ENCODE data around the gene FYB1. TPM values are rescaled to one million over a fixed set of nuclear protein-coding genes. Genes with fewer than 3 reads are reported as not detected.
"Not testable (repeated sequence)": the region's sequence is repeated elsewhere in the genome, so short reads cannot be mapped to it uniquely, and the experiment has no call there.

Gene FYB1
- polyA plus RNA-seq, 4 donors, result 3.7 to 4.8 (median 4.4) TPM

DNA sequence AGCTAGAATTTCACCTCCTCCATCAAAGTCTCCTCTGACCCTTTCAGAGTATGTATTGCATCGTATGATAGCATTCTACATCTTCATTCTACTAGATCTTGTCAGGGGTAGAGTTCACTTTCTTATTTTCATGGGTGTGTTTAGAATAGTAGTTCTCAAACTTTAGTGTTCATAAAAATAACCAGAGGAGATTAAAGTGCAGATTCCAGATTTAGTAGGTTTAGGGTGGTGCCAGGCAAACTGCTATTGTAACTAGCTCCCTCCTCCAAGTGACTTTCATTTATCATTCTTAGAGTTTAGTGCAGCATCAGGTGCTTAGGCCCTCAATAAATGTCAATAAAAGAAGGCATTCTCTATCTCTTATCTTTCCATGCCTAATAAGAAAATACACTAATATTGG lies 7.2 kb upstream of the FYB1 start:
- no peak for DNase-seq (ENCODE audit: low read depth in 4 of 4, low spot score in 3 of 4)

DNA sequence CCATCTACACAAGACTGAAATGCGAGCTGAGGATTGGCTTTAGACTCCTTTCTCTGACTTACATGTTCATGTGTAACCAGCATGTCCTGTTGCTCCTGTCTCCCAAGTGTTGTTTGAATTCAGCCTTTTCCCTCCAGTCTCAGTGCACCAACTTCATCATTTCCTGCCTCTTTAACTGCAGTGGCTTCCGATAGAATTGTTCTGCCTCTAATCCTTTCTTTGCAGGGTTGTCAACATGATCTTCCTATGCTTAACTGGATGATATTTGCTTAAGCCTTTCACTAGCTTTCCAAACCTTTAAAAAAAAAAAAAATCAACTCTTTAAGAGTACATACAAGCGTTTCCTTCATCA lies 6.7 kb upstream of the FYB1 start:
- no peak for DNase-seq (ENCODE audit: low read depth in 4 of 4, low spot score in 3 of 4)

DNA sequence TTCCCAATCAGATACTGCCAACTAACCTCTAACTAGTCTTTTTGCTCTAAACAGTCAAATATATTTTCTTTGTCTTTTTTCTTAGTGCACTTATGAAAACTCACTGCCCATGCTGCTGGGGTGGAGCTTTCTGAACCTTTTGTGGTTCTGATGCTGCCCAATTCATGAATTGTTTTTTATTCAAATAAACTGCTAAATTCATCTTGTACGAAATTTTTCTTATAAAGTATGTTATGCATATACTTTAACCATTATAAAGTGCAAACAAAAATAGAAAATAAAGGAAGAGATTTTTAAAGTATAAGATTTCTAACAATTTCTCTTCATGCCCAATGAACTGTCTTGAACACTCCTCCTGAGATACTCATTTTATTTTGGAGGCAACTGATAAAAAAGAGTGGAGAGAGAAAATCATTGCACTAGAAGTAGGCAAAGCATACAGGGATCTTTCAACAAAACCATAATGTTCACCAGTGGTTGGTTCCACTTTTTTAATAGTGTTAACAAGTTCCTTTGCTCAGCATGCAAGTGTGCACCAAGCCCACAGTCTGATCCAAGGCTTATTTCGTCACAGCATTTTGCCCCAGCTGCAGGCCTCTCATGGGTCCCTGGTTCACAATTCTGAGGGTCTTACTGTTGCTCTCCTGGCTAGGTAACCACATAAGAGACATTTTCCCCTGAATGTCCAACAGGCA lies 6.2 kb upstream of the FYB1 start:
- DNase-seq (ENCODE audit: low read depth in 4 of 4, low spot score in 3 of 4), result no peak

DNA sequence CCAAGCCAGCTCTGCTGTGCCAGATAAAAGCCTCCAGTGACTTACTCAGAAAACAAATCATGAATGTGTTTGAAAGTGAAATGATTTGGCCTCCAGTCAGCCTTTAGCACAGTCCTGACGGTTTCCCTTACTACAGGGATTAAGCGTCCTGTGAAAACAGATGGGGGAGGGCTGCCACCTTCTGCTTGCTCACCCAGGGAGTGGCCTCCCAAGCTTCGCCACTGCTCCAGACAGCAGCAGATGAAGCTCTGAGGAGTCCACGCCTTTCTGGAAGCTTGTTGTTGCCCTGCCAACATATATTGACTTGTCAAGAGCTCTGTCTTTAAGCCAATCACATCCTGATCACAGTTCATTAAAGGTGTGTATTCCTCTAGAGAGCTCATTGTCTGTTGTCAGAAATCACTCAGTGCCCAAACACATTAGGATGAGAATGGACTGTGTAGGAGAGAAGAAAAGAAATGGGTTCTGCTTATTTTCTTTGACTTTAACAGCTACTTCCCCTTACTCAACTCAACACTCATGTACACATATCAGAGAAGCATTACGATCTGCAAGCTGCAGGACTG lies 4.9 kb upstream of the FYB1 start:
- DNase-seq (ENCODE audit: low read depth in 4 of 4, low spot score in 3 of 4), result no peak

DNA sequence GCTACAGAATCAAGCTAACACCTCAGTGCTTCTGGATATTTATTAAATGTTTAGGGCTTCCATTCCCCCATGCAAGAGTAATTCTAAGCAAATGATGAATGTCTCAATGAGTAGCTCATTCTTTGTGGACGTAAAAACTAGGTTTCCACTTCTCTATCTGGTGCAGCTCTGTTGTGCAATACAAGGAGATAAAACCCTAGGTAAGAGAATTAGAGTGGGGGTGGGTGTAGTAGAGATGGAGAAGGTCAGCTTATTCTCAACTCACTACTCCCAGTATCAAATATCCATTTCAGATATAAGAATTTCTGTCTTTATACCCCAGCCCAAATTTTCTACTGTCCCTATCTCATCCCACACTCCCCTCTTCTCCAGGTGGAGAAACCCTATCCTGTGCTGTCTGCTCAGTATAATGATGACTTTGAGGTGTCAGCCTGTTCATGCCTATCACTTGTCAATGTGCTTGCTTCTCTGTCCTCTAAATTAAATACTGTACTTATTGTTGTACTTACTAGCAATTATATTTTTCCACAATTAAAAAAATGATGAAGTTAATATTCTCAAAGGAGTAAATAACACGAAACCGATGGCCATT lies 4.3 kb upstream of the FYB1 start:
- DNase-seq (ENCODE audit: low read depth in 4 of 4, low spot score in 3 of 4), result no peak

DNA sequence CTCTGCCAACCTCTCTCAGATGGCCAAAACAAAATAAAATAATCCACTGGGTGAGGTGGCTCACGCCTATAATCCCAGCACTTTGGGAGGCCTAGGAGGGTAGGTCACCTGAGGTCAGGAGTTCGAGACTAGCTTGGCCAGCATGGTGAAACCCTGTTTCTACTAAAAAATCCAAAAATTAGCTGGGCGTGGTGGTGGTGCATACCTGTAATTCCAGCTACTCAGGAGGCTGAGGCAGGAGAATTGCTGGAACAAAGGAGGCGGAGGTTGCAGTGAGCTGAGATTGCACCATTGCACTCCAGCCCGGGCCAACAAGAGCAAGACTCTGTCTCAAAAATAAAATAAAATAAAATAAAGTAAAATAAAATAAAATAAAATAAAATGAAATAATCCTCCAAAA lies 2.3 kb upstream of the FYB1 start:
- DNase-seq (ENCODE audit: low read depth in 4 of 4, low spot score in 3 of 4), result not testable (repeated sequence)

DNA sequence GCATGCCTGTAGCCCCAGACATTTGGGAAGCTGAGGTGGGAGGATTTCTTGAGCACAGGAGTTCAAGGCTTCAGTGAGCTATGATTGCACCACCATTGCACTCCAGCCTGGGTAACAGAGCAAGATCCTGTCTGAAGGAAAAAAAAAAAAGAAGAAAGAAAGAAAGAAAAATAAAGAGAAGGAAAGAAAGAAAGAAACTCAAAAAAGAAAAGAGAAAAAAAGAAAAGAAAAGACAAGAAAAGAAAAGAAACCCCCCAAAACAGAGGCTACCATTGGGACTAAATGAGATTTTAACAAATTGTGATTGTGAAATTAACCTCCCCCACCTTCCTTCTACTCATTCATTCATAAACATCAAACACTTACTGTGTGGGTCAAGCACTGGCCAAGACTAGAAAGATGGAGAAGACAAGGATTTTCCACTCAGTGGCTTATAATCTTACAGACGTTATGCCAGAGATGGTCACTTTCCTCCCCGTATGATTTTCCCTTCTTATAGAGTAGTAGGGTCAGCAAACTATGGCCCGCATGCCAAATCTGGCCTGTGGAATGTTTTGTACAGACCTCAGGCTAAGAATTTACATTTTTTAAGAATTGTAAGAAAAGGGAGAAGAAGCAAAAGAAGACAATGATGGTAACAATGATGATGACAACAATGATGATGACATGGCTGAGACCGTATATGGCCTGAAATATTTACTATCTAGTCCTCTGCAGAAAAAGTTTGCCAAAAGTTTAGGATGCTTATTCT lies 1.1 kb upstream of the FYB1 start:
- DNase-seq (ENCODE audit: low read depth in 4 of 4, low spot score in 3 of 4), result no peak

DNA sequence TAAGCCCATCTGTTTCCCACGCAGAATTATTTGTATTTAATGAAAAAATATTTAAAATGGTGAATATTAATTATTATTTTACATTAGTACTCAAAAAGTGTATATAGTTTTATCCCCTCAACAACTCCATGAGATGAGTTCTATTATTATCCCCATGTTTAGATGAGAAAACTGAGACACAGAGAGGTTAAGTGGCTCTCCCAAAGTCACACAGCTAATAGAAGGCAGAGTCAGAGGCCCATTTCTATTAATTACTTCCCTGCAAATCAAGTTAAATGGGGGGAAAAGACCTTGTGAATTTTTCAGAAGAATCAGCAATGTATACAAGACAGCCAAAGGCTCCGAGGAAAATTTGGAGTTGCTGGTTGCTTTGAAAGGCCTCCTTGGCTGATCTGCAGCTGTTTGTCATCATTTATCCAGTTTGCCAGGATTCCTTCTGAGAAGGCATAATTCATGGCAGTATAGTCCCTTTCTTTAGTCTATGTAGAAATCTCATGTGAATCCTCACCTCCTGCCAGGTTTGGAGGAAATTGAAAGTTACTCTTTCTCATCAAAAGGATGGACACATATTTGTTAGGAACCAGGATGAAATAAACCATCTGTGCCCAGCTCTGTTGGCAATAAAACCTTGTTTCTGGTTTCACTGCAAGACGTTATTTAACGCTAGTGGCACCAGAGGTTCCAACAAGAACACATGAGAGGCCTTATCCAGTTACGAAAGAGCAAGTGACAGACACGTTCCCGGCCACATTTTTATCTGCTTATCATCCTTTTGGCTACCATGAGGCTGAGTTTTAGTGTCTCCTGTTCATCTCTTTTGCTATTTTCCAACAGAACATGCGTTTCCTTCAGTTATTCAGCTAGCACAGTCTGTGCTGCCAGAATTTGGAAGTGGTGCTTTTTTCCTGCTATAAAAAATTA lies 621 bp downstream of the FYB1 start:
- no peak for DNase-seq (ENCODE audit: low read depth in 4 of 4, low spot score in 3 of 4)

DNA sequence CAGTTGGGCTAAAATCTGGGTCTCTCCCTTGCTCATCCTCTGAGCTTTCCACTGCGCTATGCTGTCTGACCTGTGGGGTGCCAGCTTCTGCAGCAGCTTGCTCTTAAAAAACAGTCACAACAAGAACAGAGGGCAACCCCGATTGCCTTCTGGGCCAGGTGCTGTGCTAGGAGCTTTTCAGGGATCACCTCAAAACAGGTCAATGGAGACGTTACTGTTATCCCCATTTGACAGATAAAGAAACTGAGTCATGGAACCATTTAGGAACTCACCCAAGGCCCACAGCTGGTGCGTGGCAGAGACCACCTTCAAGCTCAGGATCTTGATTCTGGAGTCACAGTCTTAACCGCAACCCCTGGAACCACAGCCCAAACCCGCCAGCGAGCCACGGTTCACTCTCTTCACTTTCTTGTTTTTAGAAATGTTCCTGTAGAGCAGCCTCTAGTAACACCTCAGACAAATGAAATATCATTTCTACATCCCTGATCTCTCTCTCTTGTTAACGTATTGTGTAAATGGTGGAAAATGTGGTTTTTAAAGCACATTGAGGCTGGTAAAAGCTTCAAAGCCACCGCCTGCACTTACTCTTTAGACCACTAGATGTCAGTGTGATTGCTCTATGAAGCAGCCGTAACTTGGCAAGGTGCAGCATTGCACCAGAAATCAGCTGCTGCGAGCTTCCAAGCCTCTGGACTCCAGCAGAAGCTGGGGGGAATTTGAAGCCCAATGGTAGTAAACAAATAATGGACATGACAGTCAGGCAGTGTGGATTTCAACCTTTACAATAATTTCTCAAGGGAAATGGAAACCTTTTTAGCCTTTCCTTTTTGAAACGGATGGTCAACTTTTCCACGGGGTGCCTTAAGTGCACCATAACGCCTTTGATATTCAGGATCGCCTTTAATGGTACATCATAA lies 1.7 kb downstream of the FYB1 start:
- peak in 3 of 4 donors; percentile 48 to 71 (median 66) for DNase-seq (ENCODE audit: low read depth in 4 of 4, low spot score in 3 of 4)

DNA sequence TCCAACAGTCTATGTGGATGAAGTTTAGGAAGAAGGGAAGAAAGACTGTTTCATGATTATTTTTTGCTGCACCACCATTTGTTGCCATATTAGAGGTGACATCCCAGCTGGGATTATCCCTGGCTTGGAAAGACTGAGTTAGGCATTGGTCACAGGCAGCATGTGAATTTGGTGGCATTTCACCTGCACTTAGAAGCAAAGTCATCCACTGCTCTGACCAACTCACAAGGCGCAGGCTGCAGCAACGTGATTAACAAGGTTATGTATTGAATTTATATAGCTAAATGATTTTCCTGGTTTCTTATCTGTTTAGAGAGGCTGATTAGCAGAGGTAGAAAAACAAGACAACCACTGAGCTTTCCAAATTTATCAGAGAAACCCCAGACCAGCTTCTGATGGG lies 2.7 kb downstream of the FYB1 start:
- DNase-seq (ENCODE audit: low read depth in 4 of 4, low spot score in 3 of 4), result no peak

DNA sequence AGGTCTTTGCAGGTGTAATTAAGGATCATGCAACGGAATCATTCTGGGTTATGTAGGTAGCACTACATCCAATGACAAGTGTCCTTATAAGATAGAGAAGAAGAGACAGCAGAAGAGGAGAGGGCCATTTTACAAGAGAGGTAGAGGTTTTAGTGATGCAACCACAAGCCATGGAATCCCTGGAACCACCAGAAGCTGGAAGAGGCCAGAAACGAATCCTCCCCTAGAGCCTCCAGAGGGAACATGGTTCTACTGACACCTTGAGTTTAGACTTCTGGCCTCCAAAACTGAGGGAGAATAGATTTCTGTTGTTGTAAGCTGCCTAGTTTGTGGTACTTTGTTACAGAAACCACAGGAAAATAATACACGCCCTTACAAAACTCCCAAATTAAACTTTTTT lies 3.5 kb downstream of the FYB1 start:
- DNase-seq (ENCODE audit: low read depth in 4 of 4, low spot score in 3 of 4), result no peak

DNA sequence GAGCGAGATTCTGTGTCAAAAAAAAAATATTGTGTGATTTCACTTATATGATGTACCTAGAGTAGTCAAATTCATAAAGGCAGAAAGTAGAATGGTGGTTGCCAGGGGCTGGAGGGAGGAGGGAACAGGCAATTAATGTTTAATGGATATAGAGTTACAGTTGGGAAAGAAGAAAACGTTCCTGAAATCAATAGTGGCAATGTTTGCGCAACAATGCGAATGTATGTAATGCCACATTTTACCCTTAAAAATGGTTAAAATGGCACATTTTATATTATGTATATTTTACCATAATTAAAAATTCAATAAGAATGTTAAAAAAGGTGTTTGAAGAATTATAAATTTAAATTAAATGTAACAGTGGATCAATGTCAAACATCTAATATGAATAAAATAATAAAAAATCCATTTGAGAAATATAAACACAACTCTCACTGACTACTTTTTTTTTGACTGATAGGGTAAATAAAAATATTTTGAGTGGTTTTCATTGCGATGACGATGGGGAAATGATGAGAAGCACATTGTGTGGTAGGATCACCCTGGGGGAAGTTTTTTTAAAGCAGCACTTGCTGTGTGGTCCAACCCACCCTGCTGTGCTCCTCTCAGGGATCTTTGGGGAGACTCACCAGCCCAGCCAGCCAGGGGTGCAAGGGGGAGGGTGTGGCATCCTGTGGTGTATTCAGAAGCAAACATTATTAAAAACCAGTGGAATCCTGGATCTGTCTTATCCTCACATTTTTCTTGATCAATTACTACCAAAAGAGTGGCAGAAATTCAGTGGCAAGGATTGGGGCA lies 4.3 kb downstream of the FYB1 start:
- no peak for DNase-seq (ENCODE audit: low read depth in 4 of 4, low spot score in 3 of 4)

DNA sequence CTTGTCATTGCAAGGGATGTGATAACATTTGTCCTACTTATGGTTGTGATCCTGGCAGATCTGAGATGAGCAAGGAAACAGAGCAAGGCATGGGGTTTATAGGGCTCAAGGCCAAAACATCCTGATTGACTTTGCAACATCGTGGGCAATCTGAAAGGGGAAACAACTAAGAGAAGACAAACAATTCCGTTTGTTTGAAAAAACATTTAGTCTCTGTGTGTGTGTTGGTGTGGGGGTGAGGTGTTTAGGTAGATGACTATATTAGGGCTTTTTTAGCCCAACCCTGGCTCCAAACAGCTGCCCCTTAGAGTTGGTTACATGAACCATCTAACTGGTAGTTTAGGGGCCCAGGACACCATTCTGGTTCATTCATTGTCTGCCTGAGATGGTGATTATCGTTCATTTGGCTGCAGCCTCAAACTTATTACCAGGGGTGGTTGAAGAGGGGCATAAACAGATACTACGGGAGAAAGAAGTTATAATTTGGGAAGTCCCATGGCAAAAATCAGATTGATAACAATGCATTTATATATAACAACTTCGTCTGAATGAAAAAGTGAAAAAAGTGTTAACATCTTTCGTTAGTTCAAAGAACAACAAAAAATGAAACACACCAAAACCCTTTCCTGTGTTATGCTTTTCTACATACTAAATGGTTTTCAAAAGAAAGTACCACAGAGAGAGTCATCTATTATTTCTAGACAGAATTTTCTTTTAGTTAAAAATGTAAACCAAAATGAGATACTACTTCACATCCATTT lies 5.7 kb downstream of the FYB1 start:
- DNase-seq (ENCODE audit: low read depth in 4 of 4, low spot score in 3 of 4), result no peak

DNA sequence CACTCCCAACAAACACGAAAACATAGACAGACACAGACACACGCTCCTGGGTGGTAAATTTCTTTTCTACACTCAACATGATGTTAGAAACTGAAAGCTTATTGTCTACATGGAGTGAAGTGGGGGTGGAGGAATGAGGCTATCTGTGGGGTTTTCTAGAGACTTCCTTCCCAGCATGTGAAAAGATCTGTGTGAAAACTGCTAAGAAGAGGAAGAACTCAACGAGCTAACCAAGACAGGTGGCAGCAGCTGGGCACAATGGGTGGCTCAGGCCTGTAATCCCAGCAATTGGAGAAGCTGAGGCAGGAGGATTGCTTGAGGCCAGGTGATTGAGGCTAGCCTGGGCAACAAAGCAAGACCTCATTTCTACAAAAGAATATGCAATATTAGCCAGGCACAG lies 7.6 kb downstream of the FYB1 start:
- DNase-seq (ENCODE audit: low read depth in 4 of 4, low spot score in 3 of 4), result no peak

DNA sequence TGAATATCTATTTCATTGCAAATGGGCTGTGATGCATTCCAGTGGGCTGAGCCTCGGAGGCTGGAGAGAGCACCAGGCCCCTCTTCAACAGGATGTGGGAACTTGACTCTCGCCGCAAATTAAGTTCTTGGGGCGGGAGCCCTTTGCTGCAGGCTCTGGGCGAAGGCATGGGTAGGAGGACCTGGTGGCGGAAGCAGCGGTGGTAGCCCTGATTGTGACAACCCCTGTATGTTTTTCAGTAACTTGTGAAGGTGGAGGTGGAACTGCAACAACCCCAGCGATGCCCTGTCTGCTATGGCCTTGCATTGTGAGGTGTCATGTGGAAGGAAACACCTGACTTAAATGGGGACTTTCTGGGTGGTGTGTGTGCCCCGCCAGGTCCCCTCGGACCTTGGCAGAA lies 9.4 kb downstream of the FYB1 start:
- no peak for DNase-seq (ENCODE audit: low read depth in 4 of 4, low spot score in 3 of 4)

DNA sequence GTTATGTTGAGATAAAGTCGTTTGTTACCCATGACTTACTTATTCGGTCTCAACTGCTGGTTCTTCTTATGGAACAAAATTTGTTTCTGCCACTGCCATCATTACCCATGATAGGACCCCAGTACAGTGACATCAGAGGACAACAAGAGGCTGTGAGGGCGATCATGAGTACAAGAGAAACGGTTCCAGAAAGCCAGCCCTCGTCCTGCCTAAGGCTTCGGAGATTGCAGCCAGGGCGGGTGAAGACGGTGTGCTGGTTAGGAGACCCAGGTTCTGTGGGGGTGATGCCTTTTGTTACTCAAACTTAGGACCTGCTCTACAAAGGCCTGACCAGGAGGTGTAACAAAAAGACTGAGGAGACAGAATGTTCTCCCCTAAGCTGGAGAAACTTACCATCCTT lies 10.9 kb downstream of the FYB1 start:
- no peak for DNase-seq (ENCODE audit: low read depth in 4 of 4, low spot score in 3 of 4)

DNA sequence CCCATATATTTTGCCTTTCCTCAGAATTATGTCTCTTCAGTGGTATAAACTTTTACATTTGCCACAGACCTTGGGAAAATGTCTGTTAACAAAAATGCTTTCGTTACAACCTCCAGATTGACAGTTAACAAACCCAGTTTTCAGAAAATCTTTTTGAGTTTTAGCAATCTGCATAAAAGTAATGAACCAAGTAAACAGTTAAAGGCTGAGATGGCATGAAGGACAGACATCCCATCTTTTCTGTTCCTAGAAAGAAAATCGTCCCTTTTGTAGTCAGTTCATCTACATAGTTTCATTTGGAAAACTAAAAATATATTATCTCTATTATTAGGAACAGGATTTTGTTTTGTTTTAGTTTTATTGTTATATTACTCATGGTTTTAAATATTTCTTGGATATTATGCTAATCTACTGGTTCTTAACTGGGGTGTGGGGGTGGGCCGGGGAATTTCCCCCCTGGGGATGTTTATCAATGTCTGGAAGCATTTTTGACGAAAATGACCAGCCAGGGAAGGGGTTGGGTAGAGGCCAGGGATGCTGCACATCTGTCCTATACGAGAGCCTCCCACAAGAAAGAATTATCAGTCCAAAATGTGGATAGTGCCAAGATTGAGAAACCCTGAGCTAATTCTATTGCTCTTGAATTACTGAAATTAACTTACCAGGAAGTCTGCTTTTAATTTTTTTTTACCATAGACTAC lies 11.9 kb downstream of the FYB1 start:
- DNase-seq (ENCODE audit: low read depth in 4 of 4, low spot score in 3 of 4), result no peak

All from left renal pelvis (tissue), 4 donors.